GOT3 (cell line): ENCODE data around the gene GPRASP3.

Experiments used
- DNase-seq: peaks from one replicate; lab custom pipeline; 2025; ENCODE audit warnings: mixed read lengths; lab: John Stamatoyannopoulos, UW

GPRASP3 gene

DNA sequence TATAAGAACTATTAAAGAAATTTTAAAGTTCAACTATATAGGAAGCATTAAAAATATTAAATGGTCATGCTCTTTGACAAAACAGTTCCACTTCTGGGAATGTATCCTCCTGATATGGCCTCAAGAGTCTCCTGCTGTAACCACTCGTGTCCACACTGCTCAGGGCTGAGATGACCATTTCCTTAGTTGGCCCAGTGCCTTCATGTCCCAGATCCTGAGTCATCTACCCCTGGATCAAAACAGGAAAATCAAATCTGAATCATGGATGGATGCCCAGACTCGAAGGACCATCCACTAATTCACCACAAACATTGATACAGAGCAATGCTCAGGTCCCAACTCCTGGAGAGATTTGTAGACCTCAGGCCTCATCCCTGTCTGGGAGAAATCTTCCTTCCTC lies 44.7 kb downstream of the GPRASP3 start:
- peak; percentile 8 for DNase-seq

- no peak for DNase-seq
Measured at GRCh38 chrX:102765809-102766208, 45.3 kb downstream of the GPRASP3 start.

GRCh38 chrX:102767287-102767686 lies 46.7 kb downstream of the GPRASP3 start:
- no peak for DNase-seq

DNA sequence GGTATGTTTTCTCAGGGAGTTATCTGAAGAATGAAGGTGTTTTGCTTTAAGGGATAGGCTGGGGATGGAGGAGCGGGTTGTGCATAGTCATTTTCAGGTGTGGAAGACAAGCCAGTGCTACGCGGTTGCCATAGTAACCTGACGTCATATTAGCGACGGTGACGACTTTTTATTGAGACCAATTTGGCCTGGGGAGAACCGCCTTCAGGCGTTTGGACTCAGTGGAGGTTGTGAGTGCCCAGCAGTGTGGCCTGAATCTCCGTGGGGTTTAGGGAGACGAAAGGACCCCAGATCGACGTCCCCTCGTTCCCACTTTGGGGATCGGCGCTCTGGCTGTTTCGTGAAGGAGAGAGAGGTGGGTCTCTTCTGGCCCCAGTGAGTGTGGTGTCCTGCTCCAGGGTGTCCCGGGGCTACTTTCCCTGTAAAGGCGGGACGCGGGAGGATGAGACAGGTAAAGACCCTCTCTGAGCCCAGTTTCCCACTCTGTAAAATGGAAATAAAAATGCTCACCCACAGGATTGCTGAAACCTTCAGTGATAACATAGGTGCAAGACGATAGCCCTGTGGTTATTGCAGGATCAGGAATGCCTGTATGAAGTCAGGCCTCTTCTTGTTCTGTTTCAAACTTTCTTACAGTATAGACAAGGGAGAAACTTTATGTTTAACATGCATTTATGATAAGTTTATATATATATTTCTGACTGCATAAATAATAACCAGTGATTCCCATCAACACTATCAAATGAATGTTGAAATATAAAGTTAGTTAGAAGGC lies 48.6 kb downstream of the GPRASP3 start:
- DNase-seq: no peak
